Astrocyte (in vitro differentiated cells and primary cell): ENCODE data around the gene ARVCF.

Experiments
- CTCF ChIP-seq: IDR thresholded peaks from 2 replicates; pipeline ENCODE4 v1.5.1; 2011; ENCODE audit warnings: low read depth, mild to moderate bottlenecking, inconsistent platforms, low read length, moderate library complexity; ENCODE audit not compliant: insufficient read depth
- EZH2 ChIP-seq: IDR thresholded peaks from 2 replicates; pipeline ENCODE4 v1.6.1; 2012; ENCODE audit warnings: mild to moderate bottlenecking, low read length, inconsistent platforms; ENCODE audit not compliant: insufficient read depth

GRCh38 chr22:19966908-19967750, 49.5 kb downstream of the ARVCF start:
- TF ChIP-seq CTCF (no peak), EZH2 (no peak)
